GM23338 (cell line): ENCODE measurements around the gene SNRPA1. TPM values are rescaled to one million over a fixed set of nuclear protein-coding genes. Genes with fewer than 3 reads are reported as not detected.

Experiments used
- ATAC-seq: fragments of 200-7000 bp; cut with Tn5 transposase; 3 replicates; pipeline ENCODE4 v1.9.1; 2020
- DNase-seq: peaks from one replicate; pipeline ENCODE4 v3.0.0-alpha.2; 2015; ENCODE audit warnings: low spot score
- H2AFZ ChIP-seq: fragments of 200-600 bp; sonication (generic); 2 replicates; pipeline ENCODE4 v1.8.0; 2016; ENCODE audit warnings: antibody characterized with exemption, mild to moderate bottlenecking, moderate library complexity
- H3F3A ChIP-seq: fragments of 200-600 bp; sonication (generic); replicated peaks from 2 replicates; pipeline ENCODE4 v1.8.0; 2017; ENCODE audit warnings: antibody characterized with exemption, mixed run types, low read depth
- H3K27ac ChIP-seq: fragments of 200-600 bp; sonication (generic); 2 replicates; pipeline ENCODE4 v1.6.1; 2016; ENCODE audit warnings: low read depth
- H3K27me3 ChIP-seq: fragments of 200-600 bp; sonication (generic); 2 replicates; pipeline ENCODE4 v1.8.0; 2016; ENCODE audit warnings: mild to moderate bottlenecking, mixed run types, moderate library complexity; ENCODE audit not compliant: insufficient read depth
- H3K36me3 ChIP-seq: fragments of 200-600 bp; sonication (generic); 2 replicates; pipeline ENCODE4 v1.8.0; 2016; ENCODE audit warnings: mild to moderate bottlenecking; ENCODE audit not compliant: insufficient read depth
- H3K4me1 ChIP-seq: fragments of 200-600 bp; sonication (generic); 2 replicates; pipeline ENCODE4 v1.8.0; 2016; ENCODE audit warnings: mild to moderate bottlenecking, moderate library complexity; ENCODE audit not compliant: insufficient read depth
- H3K4me2 ChIP-seq: fragments of 200-600 bp; sonication (generic); 2 replicates; pipeline ENCODE4 v1.7.1; 2017; ENCODE audit warnings: mixed run types
- H3K4me3 ChIP-seq: fragments of 200-600 bp; sonication (generic); 2 replicates; pipeline ENCODE4 v1.6.1; 2016; ENCODE audit warnings: mixed run types
- H3K79me2 ChIP-seq: fragments of 200-600 bp; sonication (generic); replicated peaks from 2 replicates; pipeline ENCODE4 v1.8.0; 2017; ENCODE audit warnings: mild to moderate bottlenecking; ENCODE audit not compliant: insufficient read depth
- H3K9me2 ChIP-seq: fragments of 200-600 bp; sonication (generic); 2 replicates; pipeline ENCODE4 v1.8.0; 2017; ENCODE audit not compliant: insufficient read depth
- H4K20me1 ChIP-seq: fragments of 200-600 bp; sonication (generic); replicated peaks from 2 replicates; pipeline ENCODE4 v1.8.0; 2017; ENCODE audit warnings: mild to moderate bottlenecking; ENCODE audit not compliant: insufficient read depth
- H3K27ac Mint-ChIP-seq: 2 replicates; pipeline ENCODE4 v1.8.0; 2020; ENCODE audit warnings: inconsistent platforms, mild to moderate bottlenecking, moderate library complexity, mixed read lengths
- H3K27me3 Mint-ChIP-seq: 3 replicates; pipeline ENCODE4 v1.8.0; 2022; ENCODE audit warnings: low read depth, mild to moderate bottlenecking, moderate library complexity, mixed read lengths, inconsistent platforms; ENCODE audit not compliant: insufficient read depth, poor library complexity
- H3K36me3 Mint-ChIP-seq: 3 replicates; pipeline ENCODE4 v1.8.0; 2021; ENCODE audit warnings: low read depth, mild to moderate bottlenecking, inconsistent platforms, moderate library complexity, mixed read lengths
- H3K4me1 Mint-ChIP-seq: 3 replicates; pipeline ENCODE4 v1.8.0; 2020; ENCODE audit warnings: mild to moderate bottlenecking, inconsistent platforms, mixed read lengths
- H3K4me3 Mint-ChIP-seq: 3 replicates; pipeline ENCODE4 v1.8.0; 2021; ENCODE audit warnings: moderate library complexity, mild to moderate bottlenecking, inconsistent platforms, mixed read lengths
- H3K9me3 Mint-ChIP-seq: 3 replicates; pipeline ENCODE4 v1.8.0; 2020; ENCODE audit warnings: moderate library complexity, mild to moderate bottlenecking, inconsistent platforms, mixed read lengths
- EZH2 ChIP-seq: fragments of 200-600 bp; sonication (generic); IDR thresholded peaks from one replicate; pipeline ENCODE4 v1.8.0; 2017; ENCODE audit warnings: antibody characterized with exemption, mild to moderate bottlenecking, low read depth; ENCODE audit not compliant: unreplicated experiment
- NANOG ChIP-seq: IDR thresholded peaks from 2 replicates; pipeline ENCODE4 v1.6.1; 2016; ENCODE audit warnings: antibody characterized with exemption, borderline replicate concordance
- POLR2AphosphoS5 ChIP-seq: IDR thresholded peaks from 2 replicates; pipeline ENCODE4 v1.6.1; 2016; ENCODE audit warnings: antibody characterized with exemption, low read depth
- REST ChIP-seq: IDR thresholded peaks from one replicate; pipeline ENCODE4 v1.6.1; 2018; ENCODE audit warnings: antibody characterized with exemption; ENCODE audit not compliant: unreplicated experiment
- STAT1 ChIP-seq: IDR thresholded peaks from one replicate; pipeline ENCODE4 v1.6.1; 2016; ENCODE audit warnings: antibody characterized with exemption; ENCODE audit not compliant: unreplicated experiment
- ZNF114 ChIP-seq: fragments of 250-450 bp; sonication (Bioruptor Pico); IDR thresholded peaks from 2 replicates; pipeline ENCODE4 v1.5.0; 2020; ENCODE audit warnings: mild to moderate bottlenecking, moderate library complexity
- ZNF331 ChIP-seq: fragments of 250-450 bp; sonication (Bioruptor Pico); IDR thresholded peaks from 2 replicates; pipeline ENCODE4 v1.5.0; 2020; ENCODE audit warnings: low read depth, mild to moderate bottlenecking, moderate library complexity
- ZNF462 ChIP-seq: fragments of 250-450 bp; sonication (Bioruptor Pico); IDR thresholded peaks from 2 replicates; pipeline ENCODE4 v1.5.0; 2020; ENCODE audit warnings: mild to moderate bottlenecking, moderate library complexity
- polyA plus RNA-seq: library from polyadenylated mRNA; unstranded; fragments of >200 nt; fragmentation: Nextera tagmentation; extraction: Ambion mirVana; gene quantifications from 2 replicates; pipeline ENCODE4 v1.2.1, GENCODE V29; 2016
- total RNA-seq: library from RNA; depleted of rRNA; stranded (reverse); fragments of >200 nt; shearing (Covaris generic); gene quantifications from 2 replicates; pipeline ENCODE4 v1.2.3, GENCODE V29; 2014

SNRPA1 gene
- total and polyA plus RNA-seq, 2 experiments from 2014 or later = 170 to 361 TPM

GRCh38 chr15:101267320-101268104 is 27.5 kb downstream of the SNRPA1 start (continued):
- TF ChIP-seq ZNF462 (CRISPR knock-in tag) (no peak), POLR2AphosphoS5 (no peak), STAT1 (no peak), EZH2 (no peak)

- H2AFZ ChIP-seq = no peak overlapping the region
- peak overlapping the region; percentile 76; the same call in 1 of the 2 replicates for H3K27ac ChIP-seq
- Mint-ChIP-seq H3K27ac (peak overlapping the region; percentile 21; the same call in 1 of the 2 replicates), H3K27me3 (peaks cover 12% of the 10 kb centered on the region), H3K9me3 (no peaks in the 10 kb centered on the region), H3K4me1 (peaks cover 9% of the 10 kb centered on the region), H3K4me3 (no peak overlapping the region), H3K36me3 (peaks cover 24% of the 10 kb centered on the region)
- no peaks in the 10 kb centered on the region for H3K9me2 ChIP-seq
- peaks cover 13% of the 10 kb centered on the region for H3F3A ChIP-seq
- peaks cover 8% of the 10 kb centered on the region; the same call in 1 of the 2 replicates for H3K4me1 ChIP-seq
- peak; percentile 21; the same call in 2 of the 3 replicates for ATAC-seq
- H3K4me3 ChIP-seq = no peak overlapping the region
- H3K27me3 ChIP-seq = no peaks in the 10 kb centered on the region
- no peak overlapping the region for H3K4me2 ChIP-seq
- no peaks in the 10 kb centered on the region for H3K79me2 ChIP-seq
- H4K20me1 ChIP-seq = no peaks in the 10 kb centered on the region
- peaks cover 12% of the 10 kb centered on the region for H3K36me3 ChIP-seq
- DNase-seq = no peak
- no peak for TF ChIP-seq REST
- no peak for TF ChIP-seq NANOG
- TF ChIP-seq ZNF114 (CRISPR knock-in tag) = no peak
- TF ChIP-seq ZNF331 (CRISPR knock-in tag) = no peak
These were observed 28.3 kb downstream of the SNRPA1 start for GRCh38 chr15:101266787-101267186.
